Smooth muscle cell (in vitro differentiated cells): ENCODE measurements around the gene ST3GAL3. TPM values are rescaled to one million over a fixed set of nuclear protein-coding genes. Genes with fewer than 3 reads are reported as not detected.

ENCODE experiments used
- DNase-seq: peaks from one replicate; lab custom pipeline; 2025; ENCODE audit not compliant: unreplicated experiment; lab: John Stamatoyannopoulos, UW
- H2AFZ ChIP-seq: fragments of 200-600 bp; sonication (generic); 2 replicates; pipeline ENCODE4 v1.6.0; 2016; ENCODE audit warnings: antibody characterized with exemption, low read depth, mild to moderate bottlenecking
- H3F3A ChIP-seq: fragments of 200-600 bp; sonication (generic); 2 replicates; pipeline ENCODE4 v1.6.0; 2017; ENCODE audit warnings: antibody characterized with exemption, low read depth
- H3K27ac ChIP-seq: fragments of 200-600 bp; sonication (generic); 2 replicates; pipeline ENCODE4 v1.5.1; 2016; ENCODE audit warnings: low read depth, mild to moderate bottlenecking
- H3K27me3 ChIP-seq: fragments of 200-600 bp; sonication (generic); 2 replicates; pipeline ENCODE4 v1.6.1; 2016; ENCODE audit warnings: low read depth, mild to moderate bottlenecking
- H3K36me3 ChIP-seq: fragments of 200-600 bp; sonication (generic); 2 replicates; pipeline ENCODE4 v1.5.1; 2016; ENCODE audit warnings: low read depth
- H3K4me1 ChIP-seq: fragments of 200-600 bp; sonication (generic); 2 replicates; pipeline ENCODE4 v1.5.1; 2016; ENCODE audit warnings: low read depth
- H3K4me2 ChIP-seq: fragments of 200-600 bp; sonication (generic); 2 replicates; pipeline ENCODE4 v1.6.0; 2016; ENCODE audit warnings: mild to moderate bottlenecking
- H3K4me3 ChIP-seq: fragments of 200-600 bp; sonication (generic); 2 replicates; pipeline ENCODE4 v1.5.1; 2016; ENCODE audit warnings: mild to moderate bottlenecking
- H3K79me2 ChIP-seq: fragments of 200-600 bp; sonication (generic); 2 replicates; pipeline ENCODE4 v1.6.0; 2016; ENCODE audit warnings: low read depth, mild to moderate bottlenecking
- H3K9ac ChIP-seq: fragments of 200-600 bp; sonication (generic); 2 replicates; pipeline ENCODE4 v1.6.0; 2016; ENCODE audit warnings: low read depth
- H3K9me3 ChIP-seq: fragments of 200-600 bp; sonication (generic); replicated peaks from 2 replicates; pipeline ENCODE4 v1.5.1; 2016; ENCODE audit warnings: low read depth
- H4K20me1 ChIP-seq: fragments of 200-600 bp; sonication (generic); 2 replicates; pipeline ENCODE4 v1.6.0; 2016; ENCODE audit warnings: low read depth
- CTCF ChIP-seq: fragments of 200-600 bp; sonication (generic); IDR thresholded peaks from 2 replicates; pipeline ENCODE4 v1.5.1; 2017; ENCODE audit warnings: borderline replicate concordance, mild to moderate bottlenecking, antibody characterized with exemption; ENCODE audit not compliant: insufficient read depth, poor library complexity, severe bottlenecking
- WGBS: methylation state at CpG from one replicate; pipeline ENCODE4 v1.1.7; 2016; ENCODE audit warnings: low lambda C conversion rate; 5-methylcytosine and 5-hydroxymethylcytosine counted together
- polyA plus RNA-seq: library from polyadenylated mRNA; unstranded; fragments of >200 nt; fragmentation: Nextera tagmentation; extraction: Ambion mirVana; gene quantifications from 2 replicates; pipeline ENCODE4 v1.2.1, GENCODE V29; 2016
- total RNA-seq: library from RNA; depleted of rRNA; stranded (reverse); fragments of >200 nt; gene quantifications from 2 replicates; pipeline ENCODE4 v1.2.3, GENCODE V29; 2014

The ST3GAL3 gene
- total and polyA plus RNA-seq, 2 experiments from 2014 or later, result 16.0 to 16.6 TPM

- Histone ChIP-seq H3K9ac (no peak overlapping the region), H3K9me3 (no peaks in the 10 kb centered on the region), H3K36me3 (peaks cover 41% of the 10 kb centered on the region), H3K27me3 (no peaks in the 10 kb centered on the region), H4K20me1 (peaks cover 34% of the 10 kb centered on the region), H3F3A (no peaks in the 10 kb centered on the region), H3K4me2 (no peak overlapping the region), H3K4me3 (no peak overlapping the region), H3K4me1 (no peaks in the 10 kb centered on the region), H3K27ac (no peak overlapping the region), H2AFZ (no peak overlapping the region), H3K79me2 (peaks cover 3% of the 10 kb centered on the region)
- no peak for TF ChIP-seq CTCF
- no peak for DNase-seq
- 96% methylated on average over 4 of the region's 4 CpGs for WGBS
Measured at GRCh38 chr1:43664369-43664768, 43.0 kb upstream of the ST3GAL3 start.

- DNase-seq, result no peak
- no peak overlapping the region for H2AFZ ChIP-seq
- no peaks in the 10 kb centered on the region for H3F3A ChIP-seq
- H3K36me3 ChIP-seq, result peaks cover 38% of the 10 kb centered on the region
- no peak overlapping the region for H3K9ac ChIP-seq
- H3K4me1 ChIP-seq, result no peaks in the 10 kb centered on the region
- H3K79me2 ChIP-seq, result no peaks in the 10 kb centered on the region
- H3K9me3 ChIP-seq, result no peaks in the 10 kb centered on the region
- no peak for TF ChIP-seq CTCF
- H3K27me3 ChIP-seq, result no peaks in the 10 kb centered on the region
- H3K4me2 ChIP-seq, result no peak overlapping the region
- peaks cover 35% of the 10 kb centered on the region for H4K20me1 ChIP-seq
- H3K4me3 ChIP-seq, result no peak overlapping the region
- peak overlapping the region; percentile 49 for H3K27ac ChIP-seq
Measured at GRCh38 chr1:43666608-43667007, 40.7 kb upstream of the ST3GAL3 start.

GRCh38 chr1:43668956-43669355 lies 38.4 kb upstream of the ST3GAL3 start:
- no peaks in the 10 kb centered on the region for H3K4me1 ChIP-seq

More at GRCh38 chr1:43668956-43669355, 38.4 kb upstream of the ST3GAL3 start:
- Histone ChIP-seq H3K36me3 (peaks cover 31% of the 10 kb centered on the region), H4K20me1 (peaks cover 36% of the 10 kb centered on the region), H3F3A (no peaks in the 10 kb centered on the region), H3K4me2 (peak overlapping the region; percentile 31), H3K9me3 (no peaks in the 10 kb centered on the region), H3K9ac (no peak overlapping the region), H2AFZ (no peak overlapping the region), H3K4me3 (no peak overlapping the region), H3K79me2 (no peaks in the 10 kb centered on the region), H3K27ac (peak overlapping the region; percentile 55), H3K27me3 (no peaks in the 10 kb centered on the region)
- DNase-seq, result no peak
- 74% methylated on average over 7 of the region's 7 CpGs for WGBS
- no peak for TF ChIP-seq CTCF
